Measurements from ENCODE around the gene AGBL3. TPM values are rescaled to one million over a fixed set of nuclear protein-coding genes. Genes with fewer than 3 reads are reported as not detected.

The AGBL3 gene
- polyA plus RNA-seq, 3 donors, result 0.03 to 0.20 (median 0.12) TPM

GRCh38 chr7:135164357-135165061 lies 178.2 kb downstream of the AGBL3 start:
- H3K27me3 Mint-ChIP-seq (ENCODE audit: low read depth in 3 of 3), result peaks cover 0 to 2% (median 0%) of the 10 kb centered on the region in 3 donors
- H3K9me3 ChIP-seq (replicated peaks in 1 of 2; ENCODE audit: control insufficient read depth in 1 of 2, insufficient read depth in 1 of 2, low read length in 2 of 2), result no peaks in the 10 kb centered on the region
- H3K79me2 ChIP-seq (ENCODE audit: insufficient read depth, low read length), result peaks cover 80% of the 10 kb centered on the region
- peaks cover 60% of the 10 kb centered on the region for H4K20me1 ChIP-seq (ENCODE audit: insufficient read depth, low read length)
- no peak overlapping the region for H3K4me3 ChIP-seq (replicated peaks in 1 of 3; ENCODE audit: low read depth in 2 of 3, low read length in 3 of 3)
- H3K4me3 Mint-ChIP-seq, result no peak overlapping the region
- H3K27me3 ChIP-seq (ENCODE audit: control insufficient read depth in 2 of 2, insufficient read depth in 2 of 2, low read length in 2 of 2), result no peaks in the 10 kb centered on the region
- H2AFZ ChIP-seq (ENCODE audit: insufficient read depth, low read depth, low read length, poor library complexity, severe bottlenecking), result no peak overlapping the region
- no peak overlapping the region for H3K4me2 ChIP-seq (replicated peaks; ENCODE audit: extremely low read depth, low read length, poor library complexity, severe bottlenecking)
- no peak for TF ChIP-seq CTCF (IDR thresholded peaks at IDR 0.05)
- intact Hi-C loops (cut with micrococcal nuclease), result loop anchor here in 1 of 2 donors (5.0 to 10.0 kb wide), 2 partner anchors 50 to 177 kb away; partner anchors contain the start of gene AGBL3
- H3K27ac Mint-ChIP-seq, result peak overlapping the region in 4 of 7 donors; percentile 14 to 84 (median 74)
- H3K9ac ChIP-seq (ENCODE audit: insufficient read depth, low read length, poor library complexity, severe bottlenecking), result no peak overlapping the region
- H3K36me3 ChIP-seq (replicated peaks in 1 of 2; ENCODE audit: control insufficient read depth in 1 of 2, insufficient read depth in 2 of 2, low read length in 2 of 2), result peaks cover 33 to 48% of the 10 kb centered on the region in 2 donors
- DNase-seq, result no peak
- H3K4me1 ChIP-seq (ENCODE audit: control insufficient read depth in 1 of 2, insufficient read depth in 2 of 2, low read length in 2 of 2), result peaks cover 61 to 76% of the 10 kb centered on the region in 2 donors
- 88% methylated on average over 11 of the region's 18 CpGs for WGBS (ENCODE audit: insufficient coverage)
- peaks cover 0 to 9% (median 4%) of the 10 kb centered on the region in 7 donors for H3K9me3 Mint-ChIP-seq
- peaks cover 58 to 67% of the 10 kb centered on the region in 2 donors for H3K36me3 Mint-ChIP-seq
- H3K4me1 Mint-ChIP-seq, result peaks cover 76% of the 10 kb centered on the region
- peak overlapping the region in 1 of 2 donors; percentile 87 for H3K27ac ChIP-seq (ENCODE audit: low read depth in 1 of 2, low read length in 2 of 2)

- no peaks in the 10 kb centered on the region for H3K9me3 ChIP-seq (replicated peaks in 1 of 2; ENCODE audit: control insufficient read depth in 1 of 2, insufficient read depth in 1 of 2, low read length in 2 of 2)
- H3K4me1 Mint-ChIP-seq, result peaks cover 69% of the 10 kb centered on the region
- peaks cover 0 to 5% (median 4%) of the 10 kb centered on the region in 7 donors for H3K9me3 Mint-ChIP-seq
- no peak overlapping the region for H2AFZ ChIP-seq (ENCODE audit: insufficient read depth, low read depth, low read length, poor library complexity, severe bottlenecking)
- peaks cover 53 to 75% of the 10 kb centered on the region in 2 donors for H3K4me1 ChIP-seq (ENCODE audit: control insufficient read depth in 1 of 2, insufficient read depth in 2 of 2, low read length in 2 of 2)
- peaks cover 33 to 48% of the 10 kb centered on the region in 2 donors for H3K36me3 ChIP-seq (replicated peaks in 1 of 2; ENCODE audit: control insufficient read depth in 1 of 2, insufficient read depth in 2 of 2, low read length in 2 of 2)
- peak overlapping the region; percentile 93 for H3K4me2 ChIP-seq (replicated peaks; ENCODE audit: extremely low read depth, low read length, poor library complexity, severe bottlenecking)
- no peak overlapping the region for H3K4me3 ChIP-seq (replicated peaks in 1 of 3; ENCODE audit: low read depth in 2 of 3, low read length in 3 of 3)
- intact Hi-C loops (cut with micrococcal nuclease), result loop anchor here in 1 of 2 donors (5.0 to 10.0 kb wide), 2 partner anchors 51 to 179 kb away; partner anchors contain the start of gene AGBL3
- H3K27me3 ChIP-seq (ENCODE audit: control insufficient read depth in 2 of 2, insufficient read depth in 2 of 2, low read length in 2 of 2), result no peaks in the 10 kb centered on the region
- H3K27ac Mint-ChIP-seq, result peak overlapping the region in 5 of 7 donors; percentile 5 to 98 (median 49)
- no peak for TF ChIP-seq CTCF (IDR thresholded peaks at IDR 0.05)
- H3K27me3 Mint-ChIP-seq (ENCODE audit: low read depth in 3 of 3), result peaks cover 0 to 2% (median 0%) of the 10 kb centered on the region in 3 donors
- peak overlapping the region in 1 of 2 donors; percentile 87 for H3K27ac ChIP-seq (ENCODE audit: low read depth in 1 of 2, low read length in 2 of 2)
- no peak overlapping the region for H3K4me3 Mint-ChIP-seq
- H3K9ac ChIP-seq (ENCODE audit: insufficient read depth, low read length, poor library complexity, severe bottlenecking), result no peak overlapping the region
- H3K36me3 Mint-ChIP-seq, result peaks cover 57 to 63% of the 10 kb centered on the region in 2 donors
- 100% methylated on average over 2 of the region's 4 CpGs for WGBS (ENCODE audit: insufficient coverage)
- H3K79me2 ChIP-seq (ENCODE audit: insufficient read depth, low read length), result peaks cover 73% of the 10 kb centered on the region
- no peak for DNase-seq
- H4K20me1 ChIP-seq (ENCODE audit: insufficient read depth, low read length), result peaks cover 56% of the 10 kb centered on the region
Observed at GRCh38 chr7:135165862-135166261, 179.6 kb downstream of the AGBL3 start.
